Measurements from ENCODE around the gene CYB561D1. TPM values are rescaled to one million over a fixed set of nuclear protein-coding genes. Genes with fewer than 3 reads are reported as not detected.

Gene CYB561D1
- total RNA-seq, 1 donor from 2014 or later: 7.8 TPM

DNA sequence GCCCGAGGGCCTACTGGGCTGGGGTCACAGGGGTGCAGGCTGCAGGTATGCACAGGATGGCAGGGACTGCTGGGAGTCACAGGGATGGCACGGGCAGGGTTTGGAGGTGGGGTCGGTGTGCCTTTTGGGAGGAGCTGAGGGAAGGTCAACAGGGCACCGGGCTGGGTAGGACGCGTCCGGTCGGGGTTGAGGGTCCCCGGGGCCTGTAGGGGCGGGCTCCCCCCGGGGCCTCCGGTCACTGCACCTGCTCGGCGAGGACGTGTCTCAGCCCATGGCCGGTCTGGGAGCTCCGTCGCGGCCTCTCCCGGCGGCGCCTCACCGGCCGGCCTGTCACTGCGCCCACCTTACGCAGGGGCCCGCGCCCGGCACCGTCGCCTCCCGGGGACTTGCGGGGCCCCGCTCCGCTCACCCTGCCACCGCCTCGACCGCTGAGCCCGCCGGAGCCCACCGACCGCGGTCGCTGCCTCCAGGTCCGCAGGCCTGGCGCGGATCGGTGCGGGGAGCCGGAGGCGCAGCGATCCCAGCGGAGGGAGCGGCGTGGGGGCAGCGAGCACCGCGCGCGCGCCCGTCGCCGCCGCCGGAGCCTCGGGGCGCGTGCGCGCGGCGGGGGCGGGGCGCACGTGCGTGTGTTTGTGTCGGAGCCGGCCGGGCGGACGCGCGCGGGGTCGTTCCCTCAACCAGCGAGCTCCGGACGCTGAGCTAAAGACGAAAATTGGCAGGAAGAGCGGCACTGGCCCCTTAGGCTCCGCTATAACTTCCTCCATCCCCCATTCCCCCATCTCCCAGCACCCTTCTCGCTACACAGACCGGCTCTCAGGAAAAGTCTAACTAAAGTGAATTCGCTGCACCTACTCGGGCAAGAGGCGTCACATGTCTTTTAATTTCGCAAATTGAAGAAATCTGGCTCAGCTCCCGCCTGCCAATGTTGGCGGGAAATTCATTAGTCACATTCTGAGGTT, 15.6 kb downstream of the CYB561D1 start, which contains the start of gene AMIGO1:
Gene AMIGO1, minus strand, starts transcription at position 552 of the 959 bp plus-strand sequence. CDS start 815 bp downstream, outside the sequence.
- peak within 1 kb of the TSS; percentile 88 for H3K4me3 Mint-ChIP-seq
- H3K36me3 Mint-ChIP-seq (ENCODE audit: low read depth): no peaks in the 10 kb centered on the region
- peak within 1 kb of the TSS; percentile 87 for H3K27ac Mint-ChIP-seq (ENCODE audit: unreplicated experiment)
- no peaks in the 10 kb centered on the region for H3K9me3 Mint-ChIP-seq
- TF ChIP-seq, protein P1, sequence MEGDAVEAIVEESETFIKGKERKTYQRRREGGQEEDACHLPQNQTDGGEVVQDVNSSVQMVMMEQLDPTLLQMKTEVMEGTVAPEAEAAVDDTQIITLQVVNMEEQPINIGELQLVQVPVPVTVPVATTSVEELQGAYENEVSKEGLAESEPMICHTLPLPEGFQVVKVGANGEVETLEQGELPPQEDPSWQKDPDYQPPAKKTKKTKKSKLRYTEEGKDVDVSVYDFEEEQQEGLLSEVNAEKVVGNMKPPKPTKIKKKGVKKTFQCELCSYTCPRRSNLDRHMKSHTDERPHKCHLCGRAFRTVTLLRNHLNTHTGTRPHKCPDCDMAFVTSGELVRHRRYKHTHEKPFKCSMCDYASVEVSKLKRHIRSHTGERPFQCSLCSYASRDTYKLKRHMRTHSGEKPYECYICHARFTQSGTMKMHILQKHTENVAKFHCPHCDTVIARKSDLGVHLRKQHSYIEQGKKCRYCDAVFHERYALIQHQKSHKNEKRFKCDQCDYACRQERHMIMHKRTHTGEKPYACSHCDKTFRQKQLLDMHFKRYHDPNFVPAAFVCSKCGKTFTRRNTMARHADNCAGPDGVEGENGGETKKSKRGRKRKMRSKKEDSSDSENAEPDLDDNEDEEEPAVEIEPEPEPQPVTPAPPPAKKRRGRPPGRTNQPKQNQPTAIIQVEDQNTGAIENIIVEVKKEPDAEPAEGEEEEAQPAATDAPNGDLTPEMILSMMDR (conservative IDR thresholded peaks at IDR 0.05): no peak
- DNase-seq (ENCODE audit: low read depth, low spot score): peak; percentile 62
- H3K27me3 Mint-ChIP-seq (ENCODE audit: low read depth): peaks cover 30% of the 10 kb centered on the region
- H3K4me1 Mint-ChIP-seq: peaks cover 20% of the 10 kb centered on the region

GRCh38 chr1:109513110-109513710, 19.3 kb downstream of the CYB561D1 start:
- H3K27ac Mint-ChIP-seq (ENCODE audit: unreplicated experiment): no peak overlapping the region
- H3K9me3 Mint-ChIP-seq: no peaks in the 10 kb centered on the region
- no peaks in the 10 kb centered on the region for H3K36me3 Mint-ChIP-seq (ENCODE audit: low read depth)
- TF ChIP-seq, protein P1 (conservative IDR thresholded peaks at IDR 0.05): no peak
- DNase-seq (ENCODE audit: low read depth, low spot score): no peak
- peaks cover 19% of the 10 kb centered on the region for H3K4me1 Mint-ChIP-seq
- peaks cover 34% of the 10 kb centered on the region for H3K27me3 Mint-ChIP-seq (ENCODE audit: low read depth)
- no peak overlapping the region for H3K4me3 Mint-ChIP-seq

DNA sequence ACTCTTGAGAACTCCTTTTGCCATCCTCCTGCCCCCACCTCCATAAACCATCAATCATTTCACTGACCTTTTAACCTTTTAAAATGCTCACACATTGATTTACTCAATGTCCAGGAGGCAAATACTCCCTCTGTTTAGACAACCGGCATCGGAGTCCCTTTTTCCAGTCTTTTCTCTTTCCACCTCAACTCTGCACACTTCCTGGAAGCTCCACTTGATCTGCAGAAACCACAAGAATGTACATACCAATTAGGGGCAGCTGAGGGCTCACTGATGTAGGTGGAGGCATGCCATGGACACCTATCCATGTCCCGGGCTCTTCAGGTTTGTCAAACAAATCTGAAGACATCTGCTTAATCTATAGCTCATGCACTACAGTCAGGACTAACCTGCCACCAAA, 21.0 kb downstream of the CYB561D1 start:
- DNase-seq (ENCODE audit: low read depth, low spot score): no peak
- no peaks in the 10 kb centered on the region for H3K9me3 Mint-ChIP-seq
- H3K4me3 Mint-ChIP-seq: no peak overlapping the region
- peaks cover 30% of the 10 kb centered on the region for H3K27me3 Mint-ChIP-seq (ENCODE audit: low read depth)
- H3K27ac Mint-ChIP-seq (ENCODE audit: unreplicated experiment): no peak overlapping the region
- TF ChIP-seq, protein P1 (conservative IDR thresholded peaks at IDR 0.05): no peak
- H3K4me1 Mint-ChIP-seq: peaks cover 6% of the 10 kb centered on the region
- no peaks in the 10 kb centered on the region for H3K36me3 Mint-ChIP-seq (ENCODE audit: low read depth)

DNA sequence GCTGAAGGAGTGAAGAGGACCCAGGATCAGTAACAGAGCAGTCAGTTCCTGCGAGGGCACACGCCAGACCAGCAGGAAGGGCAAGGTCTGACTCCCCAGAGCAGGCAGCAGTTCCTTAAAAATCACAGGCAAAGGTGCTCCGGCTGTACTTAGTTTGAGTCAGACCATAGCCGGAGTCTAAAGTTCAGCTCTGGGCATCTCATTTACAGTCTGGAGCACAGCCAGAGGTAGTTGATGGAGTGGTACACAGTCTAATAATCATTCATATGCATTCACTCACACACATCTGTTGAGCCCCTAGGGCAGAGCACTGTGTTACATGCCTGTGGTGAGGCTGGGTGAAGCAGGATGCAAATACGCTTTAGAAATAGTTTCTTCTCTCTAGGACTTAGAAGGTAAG, 23.0 kb downstream of the CYB561D1 start:
- peaks cover 20% of the 10 kb centered on the region for H3K27me3 Mint-ChIP-seq (ENCODE audit: low read depth)
- DNase-seq (ENCODE audit: low read depth, low spot score): no peak
- H3K27ac Mint-ChIP-seq (ENCODE audit: unreplicated experiment): no peak overlapping the region
- no peaks in the 10 kb centered on the region for H3K36me3 Mint-ChIP-seq (ENCODE audit: low read depth)
- H3K4me1 Mint-ChIP-seq: no peaks in the 10 kb centered on the region
- H3K4me3 Mint-ChIP-seq: no peak overlapping the region
- H3K9me3 Mint-ChIP-seq: no peaks in the 10 kb centered on the region
- TF ChIP-seq, protein P1 (conservative IDR thresholded peaks at IDR 0.05): no peak

DNA sequence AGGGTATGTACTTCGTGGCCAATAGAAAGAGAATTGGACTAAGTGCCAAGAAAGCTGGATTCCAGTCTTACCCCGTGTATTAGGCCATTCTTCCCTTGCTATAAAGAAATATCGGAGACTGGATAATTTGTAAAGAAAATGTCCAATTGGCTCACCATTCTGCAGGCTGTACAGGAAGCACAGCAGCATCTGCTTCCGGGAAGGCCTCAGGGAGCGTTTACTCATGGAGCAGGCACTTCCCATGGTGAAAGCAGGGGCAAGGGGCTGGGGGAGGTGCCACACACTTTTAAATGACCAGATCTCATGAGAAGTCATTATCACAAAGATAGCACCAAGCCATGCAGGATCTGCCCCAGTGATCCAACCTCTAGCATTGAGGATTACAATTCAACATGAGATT, 23.4 kb downstream of the CYB561D1 start:
- no peaks in the 10 kb centered on the region for H3K4me1 Mint-ChIP-seq

More for the DNA sequence above, 23.4 kb downstream of the CYB561D1 start:
- H3K9me3 Mint-ChIP-seq: no peaks in the 10 kb centered on the region
- DNase-seq (ENCODE audit: low read depth, low spot score): no peak
- H3K36me3 Mint-ChIP-seq (ENCODE audit: low read depth): no peaks in the 10 kb centered on the region
- TF ChIP-seq, protein P1 (conservative IDR thresholded peaks at IDR 0.05): no peak
- peaks cover 22% of the 10 kb centered on the region for H3K27me3 Mint-ChIP-seq (ENCODE audit: low read depth)
- no peak overlapping the region for H3K27ac Mint-ChIP-seq (ENCODE audit: unreplicated experiment)
- no peak overlapping the region for H3K4me3 Mint-ChIP-seq

Measured in neural crest cell (in vitro differentiated cells).